Gastroesophageal sphincter (tissue), 3 donors: ENCODE results near the gene ZNF175.

Experiments
- CTCF ChIP-seq, 4 experiments: fragments of 200-600 bp in 2 of 4; fragments of 450-650 bp in 2 of 4; sonication (generic) in 1 of 4; IDR thresholded peaks; one replicate each; pipeline ENCODE4 v1.5.1; 2017 to 2019; ENCODE audit warnings: antibody characterized with exemption in 4 of 4, mild to moderate bottlenecking in 2 of 4, moderate library complexity in 2 of 4
- EP300 ChIP-seq: sonication (generic); formaldehyde crosslinking; IDR thresholded peaks from one replicate; pipeline ENCODE4 v1.6.1; 2017; ENCODE audit warnings: antibody characterized with exemption, mild to moderate bottlenecking
- POLR2AphosphoS5 ChIP-seq: sonication (generic); formaldehyde crosslinking; IDR thresholded peaks from one replicate; pipeline ENCODE4 v1.6.1; 2017; ENCODE audit warnings: antibody characterized with exemption

GRCh38 chr19:51614789-51615188, 43.7 kb downstream of the ZNF175 start:
- TF ChIP-seq CTCF (IDR thresholded peaks at IDR 0.05) (no peak), POLR2AphosphoS5 (no peak), EP300 (no peak)
